ENCODE results near the gene TBC1D4.

DNA sequence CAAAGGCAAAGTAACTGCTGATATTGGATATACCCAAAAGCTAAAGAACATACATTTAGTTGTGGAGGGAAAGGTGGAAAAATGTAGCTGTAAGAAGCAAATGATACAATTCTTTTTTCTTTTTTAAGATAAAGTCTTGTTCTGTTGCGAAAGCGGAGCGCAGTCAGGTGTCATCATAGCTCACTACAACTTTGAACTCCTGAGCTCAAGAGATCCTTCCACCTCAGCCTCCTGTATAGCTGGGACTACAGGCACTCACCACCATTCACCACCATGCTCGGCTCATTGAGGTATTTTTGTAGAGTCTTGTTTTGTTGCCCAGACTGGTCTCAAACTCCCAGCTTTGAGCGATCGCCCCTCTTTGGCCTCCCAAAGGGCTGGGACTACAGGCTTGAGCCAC is 38.0 kb downstream of the TBC1D4 start:
- no peak for TF ChIP-seq TAF1 (IDR thresholded peaks at IDR 0.05; ENCODE audit: borderline replicate concordance, insufficient read depth, low read length)
- TF ChIP-seq, protein P1, sequence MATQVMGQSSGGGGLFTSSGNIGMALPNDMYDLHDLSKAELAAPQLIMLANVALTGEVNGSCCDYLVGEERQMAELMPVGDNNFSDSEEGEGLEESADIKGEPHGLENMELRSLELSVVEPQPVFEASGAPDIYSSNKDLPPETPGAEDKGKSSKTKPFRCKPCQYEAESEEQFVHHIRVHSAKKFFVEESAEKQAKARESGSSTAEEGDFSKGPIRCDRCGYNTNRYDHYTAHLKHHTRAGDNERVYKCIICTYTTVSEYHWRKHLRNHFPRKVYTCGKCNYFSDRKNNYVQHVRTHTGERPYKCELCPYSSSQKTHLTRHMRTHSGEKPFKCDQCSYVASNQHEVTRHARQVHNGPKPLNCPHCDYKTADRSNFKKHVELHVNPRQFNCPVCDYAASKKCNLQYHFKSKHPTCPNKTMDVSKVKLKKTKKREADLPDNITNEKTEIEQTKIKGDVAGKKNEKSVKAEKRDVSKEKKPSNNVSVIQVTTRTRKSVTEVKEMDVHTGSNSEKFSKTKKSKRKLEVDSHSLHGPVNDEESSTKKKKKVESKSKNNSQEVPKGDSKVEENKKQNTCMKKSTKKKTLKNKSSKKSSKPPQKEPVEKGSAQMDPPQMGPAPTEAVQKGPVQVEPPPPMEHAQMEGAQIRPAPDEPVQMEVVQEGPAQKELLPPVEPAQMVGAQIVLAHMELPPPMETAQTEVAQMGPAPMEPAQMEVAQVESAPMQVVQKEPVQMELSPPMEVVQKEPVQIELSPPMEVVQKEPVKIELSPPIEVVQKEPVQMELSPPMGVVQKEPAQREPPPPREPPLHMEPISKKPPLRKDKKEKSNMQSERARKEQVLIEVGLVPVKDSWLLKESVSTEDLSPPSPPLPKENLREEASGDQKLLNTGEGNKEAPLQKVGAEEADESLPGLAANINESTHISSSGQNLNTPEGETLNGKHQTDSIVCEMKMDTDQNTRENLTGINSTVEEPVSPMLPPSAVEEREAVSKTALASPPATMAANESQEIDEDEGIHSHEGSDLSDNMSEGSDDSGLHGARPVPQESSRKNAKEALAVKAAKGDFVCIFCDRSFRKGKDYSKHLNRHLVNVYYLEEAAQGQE (IDR thresholded peaks at IDR 0.05; ENCODE audit: insufficient read depth in 1 of 2, low read depth in 2 of 2, low read length in 2 of 2): no peak
